GM18951 (cell line): ENCODE results near the gene SLC22A12.
"Not testable (repeated sequence)": the region's sequence is repeated elsewhere in the genome, so short reads cannot be mapped to it uniquely, and the experiment has no call there.

Experiments used
- POLR2A ChIP-seq: IDR thresholded peaks from 4 replicates; pipeline ENCODE4 v1.6.1; 2011; ENCODE audit warnings: mild to moderate bottlenecking; ENCODE audit not compliant: insufficient read length, insufficient read depth; ENCODE audit errors: extremely low read depth
- in situ Hi-C: fragments of 300-500 bp; cut with MboI; formaldehyde crosslinking; loops from one replicate; pipeline ENCODE4 v1.12.0; 2022; ENCODE audit warnings: low sequenced_read_pairs, mixed read lengths, inconsistent platforms; ENCODE audit not compliant: unreplicated experiment

Gene SLC22A12

GRCh38 chr11:64558869-64559268 is 32.2 kb upstream of the SLC22A12 start:
- TF ChIP-seq POLR2A = no peak
- in situ Hi-C loops = no loop called here

- in situ Hi-C loops = no loop called here
- TF ChIP-seq POLR2A = no peak
These were observed 31.5 kb upstream of the SLC22A12 start for GRCh38 chr11:64559351-64560138.

- no peak for TF ChIP-seq POLR2A
- in situ Hi-C loops = no loop called here
These were observed 30.8 kb upstream of the SLC22A12 start for GRCh38 chr11:64560139-64560771.

- in situ Hi-C loops = no loop called here
- no peak for TF ChIP-seq POLR2A
These were observed 30.1 kb upstream of the SLC22A12 start for GRCh38 chr11:64560941-64561340.

- in situ Hi-C loops = not testable (repeated sequence)
These were observed 29.6 kb upstream of the SLC22A12 start for GRCh38 chr11:64561429-64561828.

DNA sequence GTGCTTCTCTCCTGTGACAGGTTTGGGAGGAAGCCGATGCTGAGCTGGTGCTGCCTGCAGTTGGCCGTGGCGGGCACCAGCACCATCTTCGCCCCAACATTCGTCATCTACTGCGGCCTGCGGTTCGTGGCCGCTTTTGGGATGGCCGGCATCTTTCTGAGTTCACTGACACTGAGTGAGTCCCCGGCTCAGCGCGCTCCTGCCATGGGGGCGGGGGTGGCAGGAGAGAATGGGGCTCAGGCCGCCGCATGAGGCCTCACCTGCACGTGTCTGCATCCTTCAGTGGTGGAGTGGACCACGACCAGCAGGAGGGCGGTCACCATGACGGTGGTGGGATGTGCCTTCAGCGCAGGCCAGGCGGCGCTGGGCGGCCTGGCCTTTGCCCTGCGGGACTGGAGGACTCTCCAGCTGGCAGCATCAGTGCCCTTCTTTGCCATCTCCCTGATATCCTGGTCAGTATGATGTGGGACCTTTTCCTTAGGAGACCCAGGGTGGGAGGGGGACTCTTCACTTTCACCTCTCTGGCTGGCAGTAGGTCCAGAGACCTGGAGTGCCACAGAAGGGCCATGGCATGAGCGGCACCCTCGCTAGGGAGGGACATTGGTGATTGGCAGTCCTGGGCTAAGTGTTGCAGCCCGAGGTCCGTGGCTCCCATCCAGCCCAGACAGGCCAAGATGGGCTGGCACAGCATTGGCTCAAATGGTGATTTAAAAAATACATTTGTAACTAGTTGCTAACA is 28.9 kb upstream of the SLC22A12 start:
- in situ Hi-C loops = no loop called here
- TF ChIP-seq POLR2A = no peak

GRCh38 chr11:64562723-64563351 is 28.2 kb upstream of the SLC22A12 start:
- in situ Hi-C loops = no loop called here
- no peak for TF ChIP-seq POLR2A

- in situ Hi-C loops = no loop called here
- no peak for TF ChIP-seq POLR2A
These were observed 27.1 kb upstream of the SLC22A12 start for GRCh38 chr11:64563966-64564365.

GRCh38 chr11:64564419-64564818 is 26.6 kb upstream of the SLC22A12 start:
- no peak for TF ChIP-seq POLR2A
- in situ Hi-C loops = no loop called here

- in situ Hi-C loops = no loop called here
- no peak for TF ChIP-seq POLR2A
These were observed 25.8 kb upstream of the SLC22A12 start for GRCh38 chr11:64564947-64565889.

- in situ Hi-C loops = no loop called here
- TF ChIP-seq POLR2A = no peak
These were observed 24.7 kb upstream of the SLC22A12 start for GRCh38 chr11:64566042-64566914.
